Right lobe of liver (tissue), 6 donors: ENCODE results near the gene ITPKB. TPM values are rescaled to one million over a fixed set of nuclear protein-coding genes. Genes with fewer than 3 reads are reported as not detected.
"Not testable (repeated sequence)": the region's sequence is repeated elsewhere in the genome, so short reads cannot be mapped to it uniquely, and the experiment has no call there.

Source experiments
- ATAC-seq, 4 donors: fragments of 200-7000 bp; cut with Tn5 transposase; one replicate each; pipeline ENCODE4 v1.9.1; 2020; ENCODE audit warnings: mild to moderate bottlenecking in 4 of 4, moderate library complexity in 4 of 4
- DNase-seq, 3 donors: peaks; one replicate each; pipeline ENCODE4 v3.0.0-alpha.2; 2020
- H3K27ac ChIP-seq, 3 donors: fragments of 200-600 bp; one replicate each; pipeline ENCODE4 v1.8.0; 2022
- H3K27me3 ChIP-seq, 2 donors: fragments of 200-600 bp; one replicate each; pipeline ENCODE4 v1.8.0; 2022
- H3K36me3 ChIP-seq, 4 donors: fragments of 200-600 bp; sonication (generic) in 1 of 4; one replicate each; pipeline versions ENCODE4 v1.5.1 to v1.8.0; 2017 to 2022; ENCODE audit warnings: control low read depth in 1 of 4
- H3K4me1 ChIP-seq, 4 donors: fragments of 200-600 bp; sonication (generic) in 1 of 4; one replicate each; pipeline versions ENCODE4 v1.5.1 to v1.8.0; 2017 to 2022; ENCODE audit warnings: control low read depth in 1 of 4
- H3K4me3 ChIP-seq, 3 donors: fragments of 200-600 bp; one replicate each; pipeline ENCODE4 v1.8.0; 2022
- H3K9me3 ChIP-seq, 4 donors: fragments of 200-600 bp; sonication (generic) in 1 of 4; one replicate each; pipeline versions ENCODE4 v1.5.1 to v1.8.0; 2017 to 2022; ENCODE audit warnings: control low read depth in 1 of 4
- POLR2A ChIP-seq: fragments of 450-650 bp; IDR thresholded peaks from one replicate; pipeline ENCODE4 v1.6.1; 2017; ENCODE audit warnings: antibody characterized with exemption, mild to moderate bottlenecking
- WGBS: methylation state at CpG from one replicate; pipeline ENCODE4 v1.1.6; 2018; ENCODE audit warnings: low coverage, low lambda C conversion rate; ENCODE audit not compliant: insufficient coverage; ENCODE audit errors: missing lambda C conversion rate; 5-methylcytosine and 5-hydroxymethylcytosine counted together
- intact Hi-C, 2 donors: fragments of 100-400 bp; cut with DNase I; formaldehyde crosslinking; loops; one replicate each; pipeline versions ENCODE4 v1.11.2 to v1.14.1; 2022
- total RNA-seq, 6 experiments: library from RNA; depleted of rRNA in 2 of 6; stranded (reverse); fragments of >200 nt in 2 of 6; fragmentation: NEBNext Ultra II Directional in 3 of 6; extraction: Animal tissue kit (Norgen Biotek cat#: 25700) in 3 of 6; gene quantifications; one replicate each; pipeline versions ENCODE4 v1.1.0 to v1.2.4, GENCODE V29; 2016 to 2023
- TF ChIP-seq, protein P1 (sequence below), 4 donors: fragments of 200-600 bp in 3 of 4; fragments of 450-650 bp in 1 of 4; IDR thresholded peaks; one replicate each; pipeline versions ENCODE4 v1.5.1 to v1.8.0; 2016 to 2022; ENCODE audit warnings: antibody characterized with exemption in 4 of 4, mild to moderate bottlenecking in 2 of 4
- donor health status: DM: no; HTN: yes; CAD: no.
- donor health status: DM: no; HTN: no; CAD: no.
- donor health status: DM: no; HTN: no; CAD: no.
- donor health status: DM: no; HTN: yes; CAD: no.
- donor health status: DM: no; HTN: yes; CAD: no.

Gene ITPKB
- total RNA-seq, 6 experiments from 2014 or later: 2.1 to 4.1 (median 3.4) TPM

DNA sequence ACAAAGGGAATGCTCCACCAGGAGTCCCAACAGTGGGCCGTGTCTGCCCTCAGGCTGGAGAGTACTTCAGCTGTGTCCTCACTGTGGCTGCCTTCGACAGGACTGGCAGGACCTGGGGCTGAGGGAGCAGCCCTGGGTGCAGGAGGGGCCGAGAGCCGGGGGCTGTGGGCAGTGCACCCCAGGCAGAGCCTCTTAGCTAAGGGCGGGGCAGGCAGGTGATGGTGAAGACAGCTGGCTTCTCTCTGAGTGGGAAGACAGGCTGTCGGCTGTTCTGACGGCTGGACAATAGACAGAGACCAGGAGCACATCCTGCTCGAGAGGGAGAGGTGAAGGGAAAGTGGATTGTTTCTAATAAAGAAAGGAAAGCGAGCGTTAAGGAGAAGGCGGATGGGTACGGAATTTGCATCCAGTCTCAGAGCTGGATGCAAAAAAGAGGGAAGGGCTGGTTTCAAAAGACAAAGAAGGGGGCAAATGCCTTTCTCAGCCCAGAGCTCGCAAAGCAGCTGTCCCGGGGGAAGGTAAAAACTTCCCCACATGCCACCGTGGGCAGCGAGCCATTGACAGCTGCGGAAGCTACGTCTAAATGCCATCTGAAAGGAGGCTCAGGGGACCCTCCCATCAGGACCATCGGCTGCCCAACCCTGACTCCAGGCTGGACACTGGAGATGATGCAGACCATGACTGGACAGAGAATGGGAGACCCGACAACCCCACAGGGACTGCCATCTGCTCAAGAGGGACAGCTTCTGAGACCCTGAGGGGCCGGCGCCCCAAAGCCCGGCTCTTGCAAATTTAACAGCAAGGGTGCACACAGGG, 98.6 kb downstream of the ITPKB start:
- 64% methylated on average over 9 of the region's 23 CpGs for WGBS
- Histone ChIP-seq H3K27ac (no peak overlapping the region), H3K9me3 (no peaks in the 10 kb centered on the region), H3K27me3 (no peaks in the 10 kb centered on the region), H3K4me1 (no peaks in the 10 kb centered on the region), H3K36me3 (no peaks in the 10 kb centered on the region), H3K4me3 (no peak overlapping the region)
- ATAC-seq: no peak
- intact Hi-C loops: loop anchor here in 1 of 2 donors (10.0 kb wide), 1 partner anchor 184 kb away; no protein-coding TSS in a partner anchor
- peak in 1 of 3 donors; percentile 32 for DNase-seq
- TF ChIP-seq, protein P1, sequence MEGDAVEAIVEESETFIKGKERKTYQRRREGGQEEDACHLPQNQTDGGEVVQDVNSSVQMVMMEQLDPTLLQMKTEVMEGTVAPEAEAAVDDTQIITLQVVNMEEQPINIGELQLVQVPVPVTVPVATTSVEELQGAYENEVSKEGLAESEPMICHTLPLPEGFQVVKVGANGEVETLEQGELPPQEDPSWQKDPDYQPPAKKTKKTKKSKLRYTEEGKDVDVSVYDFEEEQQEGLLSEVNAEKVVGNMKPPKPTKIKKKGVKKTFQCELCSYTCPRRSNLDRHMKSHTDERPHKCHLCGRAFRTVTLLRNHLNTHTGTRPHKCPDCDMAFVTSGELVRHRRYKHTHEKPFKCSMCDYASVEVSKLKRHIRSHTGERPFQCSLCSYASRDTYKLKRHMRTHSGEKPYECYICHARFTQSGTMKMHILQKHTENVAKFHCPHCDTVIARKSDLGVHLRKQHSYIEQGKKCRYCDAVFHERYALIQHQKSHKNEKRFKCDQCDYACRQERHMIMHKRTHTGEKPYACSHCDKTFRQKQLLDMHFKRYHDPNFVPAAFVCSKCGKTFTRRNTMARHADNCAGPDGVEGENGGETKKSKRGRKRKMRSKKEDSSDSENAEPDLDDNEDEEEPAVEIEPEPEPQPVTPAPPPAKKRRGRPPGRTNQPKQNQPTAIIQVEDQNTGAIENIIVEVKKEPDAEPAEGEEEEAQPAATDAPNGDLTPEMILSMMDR (IDR thresholded peaks at IDR 0.05): no peak
- no peak for TF ChIP-seq POLR2A

- no peaks in the 10 kb centered on the region for H3K36me3 ChIP-seq
- TF ChIP-seq, protein P1 (IDR thresholded peaks at IDR 0.05): no peak
- no peak for TF ChIP-seq POLR2A
- H3K4me3 ChIP-seq: no peak overlapping the region
- WGBS: 100% methylated on average over 1 of the region's 18 CpGs
- DNase-seq (peak in 1 of 3 donors; percentile 35), ATAC-seq (no peak)
- no peak overlapping the region for H3K27ac ChIP-seq
- no peaks in the 10 kb centered on the region for H3K27me3 ChIP-seq
- no peaks in the 10 kb centered on the region for H3K9me3 ChIP-seq
- no peaks in the 10 kb centered on the region for H3K4me1 ChIP-seq
- intact Hi-C loops: loop anchor here (5.0 to 10.0 kb wide), 2 partner anchors 185 to 188 kb away; no protein-coding TSS in a partner anchor
Measured at GRCh38 chr1:226639631-226640061, 99.4 kb downstream of the ITPKB start.

DNA sequence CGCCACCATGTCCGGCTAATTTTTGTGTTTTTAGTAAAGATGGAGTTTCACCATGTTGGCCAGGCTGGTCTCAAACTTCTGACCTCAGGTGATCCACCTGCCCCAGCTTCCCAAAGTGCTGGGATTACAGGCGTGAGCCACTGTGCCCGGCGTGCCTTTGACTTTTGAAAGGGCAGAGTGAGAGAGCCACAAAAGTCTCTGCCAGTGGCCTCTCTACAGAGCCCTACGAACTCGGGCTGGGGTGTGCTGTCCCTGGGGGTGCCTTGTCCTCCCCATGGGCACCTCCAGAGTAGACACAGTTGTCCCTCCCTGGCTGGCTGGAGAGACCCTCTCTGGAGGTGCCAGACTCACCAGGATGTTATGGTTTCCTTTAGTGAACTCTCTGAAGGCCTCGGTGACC, 99.9 kb downstream of the ITPKB start:
- DNase-seq: peak in 2 of 3 donors; percentile 28
- H3K4me1 ChIP-seq, H3K4me3 ChIP-seq, H3K9me3 ChIP-seq, H3K36me3 ChIP-seq, H3K27ac ChIP-seq, ATAC-seq, H3K27me3 ChIP-seq: not testable (repeated sequence)
- intact Hi-C loops: loop anchor here in 1 of 2 donors (5.0 kb wide), 1 partner anchor 188 kb away; no protein-coding TSS in a partner anchor
- WGBS: 74% methylated on average over 5 of the region's 8 CpGs

GRCh38 chr1:226638608-226639007, 100.5 kb downstream of the ITPKB start:
- H3K27me3 ChIP-seq: no peaks in the 10 kb centered on the region
- DNase-seq (peak in 2 of 3 donors; percentile 28 to 42), ATAC-seq (no peak)
- intact Hi-C loops: loop anchor here in 1 of 2 donors (5.0 kb wide), 1 partner anchor 189 kb away; no protein-coding TSS in a partner anchor
- H3K36me3 ChIP-seq: no peaks in the 10 kb centered on the region
- H3K4me1 ChIP-seq: no peaks in the 10 kb centered on the region
- no peak overlapping the region for H3K4me3 ChIP-seq
- WGBS: 85% methylated on average over 4 of the region's 16 CpGs
- H3K9me3 ChIP-seq: no peaks in the 10 kb centered on the region
- no peak overlapping the region for H3K27ac ChIP-seq
- TF ChIP-seq POLR2A: no peak
- TF ChIP-seq, protein P1 (IDR thresholded peaks at IDR 0.05): no peak

- H3K27ac ChIP-seq: no peak overlapping the region
- DNase-seq (peak in 2 of 3 donors; percentile 37 to 48), ATAC-seq (no peak)
- no peak overlapping the region for H3K4me3 ChIP-seq
- no peaks in the 10 kb centered on the region for H3K27me3 ChIP-seq
- H3K9me3 ChIP-seq: no peaks in the 10 kb centered on the region
- WGBS: 80% methylated on average over 2 of the region's 10 CpGs
- H3K36me3 ChIP-seq: no peaks in the 10 kb centered on the region
- H3K4me1 ChIP-seq: no peaks in the 10 kb centered on the region
- intact Hi-C loops: loop anchor here in 1 of 2 donors (5.0 kb wide), 1 partner anchor 189 kb away; no protein-coding TSS in a partner anchor
- no peak for TF ChIP-seq POLR2A
- TF ChIP-seq, protein P1 (IDR thresholded peaks at IDR 0.05): no peak
Measured at GRCh38 chr1:226638001-226638601, 101.0 kb downstream of the ITPKB start.
